Activated CD4-positive, alpha-beta T cell treated with anti-CD3 and anti-CD28 coated beads for 24 hours (primary cell): Measurements from ENCODE around the gene ATXN1.

Source experiments
- DNase-seq, 2 donors: peaks; one replicate each; pipeline ENCODE4 v3.0.0-alpha.2; 2020; ENCODE audit warnings: low read depth in 2 of 2

The ATXN1 gene

GRCh38 chr6:16438718-16439591 lies 322.3 kb downstream of the ATXN1 start:
- no peak for DNase-seq

GRCh38 chr6:16437984-16438383 lies 323.3 kb downstream of the ATXN1 start:
- DNase-seq = no peak

- DNase-seq = no peak
These were observed 324.2 kb downstream of the ATXN1 start for GRCh38 chr6:16437095-16437494.

GRCh38 chr6:16436550-16436949 lies 324.7 kb downstream of the ATXN1 start:
- DNase-seq = peak in 1 of 2 donors; percentile 17

- no peak for DNase-seq
These were observed 326.4 kb downstream of the ATXN1 start for GRCh38 chr6:16434885-16435284.

- DNase-seq = no peak
These were observed 327.8 kb downstream of the ATXN1 start for GRCh38 chr6:16433338-16433890.

- no peak for DNase-seq
These were observed 328.9 kb downstream of the ATXN1 start for GRCh38 chr6:16432075-16433032.

- DNase-seq = no peak
These were observed 330.2 kb downstream of the ATXN1 start for GRCh38 chr6:16431106-16431505.

GRCh38 chr6:16430391-16431089 lies 330.7 kb downstream of the ATXN1 start:
- DNase-seq = no peak

GRCh38 chr6:16429669-16430068 lies 331.6 kb downstream of the ATXN1 start:
- DNase-seq = no peak

GRCh38 chr6:16427124-16427523 lies 334.1 kb downstream of the ATXN1 start:
- DNase-seq = no peak

GRCh38 chr6:16425881-16426615 lies 335.2 kb downstream of the ATXN1 start:
- DNase-seq = no peak

- no peak for DNase-seq
These were observed 339.7 kb downstream of the ATXN1 start for GRCh38 chr6:16421462-16421960.

- no peak for DNase-seq
These were observed 340.4 kb downstream of the ATXN1 start for GRCh38 chr6:16420715-16421461.

- DNase-seq = no peak
These were observed 340.9 kb downstream of the ATXN1 start for GRCh38 chr6:16420337-16420714.

GRCh38 chr6:16419636-16420336 lies 341.5 kb downstream of the ATXN1 start:
- DNase-seq = no peak

- no peak for DNase-seq
These were observed 343.1 kb downstream of the ATXN1 start for GRCh38 chr6:16418151-16418550.

GRCh38 chr6:16415677-16416076 lies 345.6 kb downstream of the ATXN1 start:
- DNase-seq = no peak

GRCh38 chr6:16414205-16414604 lies 347.1 kb downstream of the ATXN1 start:
- no peak for DNase-seq
